ENCODE data around the gene NAXD.

DNA sequence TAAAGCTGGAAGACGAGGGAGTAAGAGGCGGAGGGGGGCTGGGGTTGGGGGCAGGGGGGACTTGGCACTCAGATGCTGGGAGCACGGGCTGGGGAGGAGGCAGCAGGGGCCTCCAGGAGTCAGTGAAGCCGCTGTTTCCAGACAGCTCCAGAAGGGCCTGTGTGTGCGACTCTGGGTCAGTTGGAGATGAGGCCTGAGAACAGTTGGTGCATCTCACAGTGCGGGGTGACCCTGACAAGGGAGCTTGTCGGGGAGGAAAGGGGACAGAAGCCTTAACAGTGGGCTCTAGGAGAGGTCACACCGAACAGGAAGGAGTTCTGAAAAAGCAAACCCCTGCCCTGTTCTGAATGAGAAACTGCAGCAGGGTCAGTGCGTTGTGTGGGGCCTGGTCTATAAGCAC lies 11.2 kb downstream of the NAXD start:
- TF ChIP-seq, protein P1, sequence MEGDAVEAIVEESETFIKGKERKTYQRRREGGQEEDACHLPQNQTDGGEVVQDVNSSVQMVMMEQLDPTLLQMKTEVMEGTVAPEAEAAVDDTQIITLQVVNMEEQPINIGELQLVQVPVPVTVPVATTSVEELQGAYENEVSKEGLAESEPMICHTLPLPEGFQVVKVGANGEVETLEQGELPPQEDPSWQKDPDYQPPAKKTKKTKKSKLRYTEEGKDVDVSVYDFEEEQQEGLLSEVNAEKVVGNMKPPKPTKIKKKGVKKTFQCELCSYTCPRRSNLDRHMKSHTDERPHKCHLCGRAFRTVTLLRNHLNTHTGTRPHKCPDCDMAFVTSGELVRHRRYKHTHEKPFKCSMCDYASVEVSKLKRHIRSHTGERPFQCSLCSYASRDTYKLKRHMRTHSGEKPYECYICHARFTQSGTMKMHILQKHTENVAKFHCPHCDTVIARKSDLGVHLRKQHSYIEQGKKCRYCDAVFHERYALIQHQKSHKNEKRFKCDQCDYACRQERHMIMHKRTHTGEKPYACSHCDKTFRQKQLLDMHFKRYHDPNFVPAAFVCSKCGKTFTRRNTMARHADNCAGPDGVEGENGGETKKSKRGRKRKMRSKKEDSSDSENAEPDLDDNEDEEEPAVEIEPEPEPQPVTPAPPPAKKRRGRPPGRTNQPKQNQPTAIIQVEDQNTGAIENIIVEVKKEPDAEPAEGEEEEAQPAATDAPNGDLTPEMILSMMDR (IDR thresholded peaks at IDR 0.05): no peak
- TF ChIP-seq POLR2A (IDR thresholded peaks at IDR 0.05): no peak

Measured in esophagus squamous epithelium (tissue), 4 donors.